HUES6 (cell line): ENCODE data around the gene CUX1.
"Not testable (repeated sequence)": the region's sequence is repeated elsewhere in the genome, so short reads cannot be mapped to it uniquely, and the experiment has no call there.

Experiments
- H3K27ac ChIP-seq: 2 replicates; pipeline ENCODE4 v1.7.0; 2013; ENCODE audit warnings: low read depth, mild to moderate bottlenecking, low read length, inconsistent platforms
- H3K27me3 ChIP-seq: 2 replicates; pipeline ENCODE4 v1.6.1; 2013; ENCODE audit warnings: low read length; ENCODE audit not compliant: control insufficient read depth, insufficient read depth
- H3K36me3 ChIP-seq: 2 replicates; pipeline ENCODE4 v1.6.1; 2013; ENCODE audit warnings: low read length; ENCODE audit not compliant: control insufficient read depth, insufficient read depth
- H3K4me1 ChIP-seq: 2 replicates; pipeline ENCODE4 v1.6.1; 2013; ENCODE audit warnings: low read length; ENCODE audit not compliant: control insufficient read depth, insufficient read depth
- H3K4me3 ChIP-seq: 2 replicates; pipeline ENCODE4 v1.5.1; 2013; ENCODE audit warnings: low read depth, low read length
- H3K9ac ChIP-seq: one replicate; pipeline ENCODE4 v1.6.1; 2013; ENCODE audit warnings: mild to moderate bottlenecking, low read length
- H3K9me3 ChIP-seq: 2 replicates; pipeline ENCODE4 v1.6.1; 2013; ENCODE audit warnings: low read depth, low read length; ENCODE audit not compliant: control insufficient read depth, insufficient read depth

CUX1 gene

DNA sequence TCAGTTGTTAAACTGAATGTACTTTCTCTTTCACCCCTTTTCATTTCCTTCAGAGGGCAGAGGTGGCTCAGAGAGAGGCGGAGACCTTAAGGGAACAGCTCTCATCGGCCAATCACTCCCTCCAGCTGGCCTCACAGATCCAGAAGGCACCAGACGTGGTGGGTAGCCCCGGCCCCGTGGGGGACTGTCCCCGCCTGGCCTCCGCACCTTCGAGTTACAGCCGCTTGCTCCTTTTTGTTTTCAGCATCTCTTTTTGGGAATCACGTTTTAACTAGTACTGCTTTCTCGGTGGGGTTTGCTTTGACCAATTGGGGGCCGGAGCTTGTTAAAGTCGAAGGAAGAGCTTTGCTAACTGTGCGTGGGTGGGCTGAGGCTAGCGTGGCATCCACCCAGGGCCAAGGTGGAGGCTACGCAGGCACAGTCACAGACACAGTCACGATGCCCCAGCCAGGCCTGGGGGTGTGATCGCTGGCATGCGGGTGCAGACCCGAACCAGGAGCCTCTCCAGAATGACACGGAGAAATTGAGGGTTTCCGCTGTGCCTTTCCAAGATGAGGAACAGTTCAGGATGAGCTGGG lies 353.1 kb downstream of the CUX1 start:
- no peaks in the 10 kb centered on the region for H3K9me3 ChIP-seq
- no peaks in the 10 kb centered on the region for H3K27me3 ChIP-seq
- H3K9ac ChIP-seq: no peak overlapping the region
- H3K4me1 ChIP-seq: peaks cover 11% of the 10 kb centered on the region; the same call in 1 of the 2 replicates
- H3K4me3 ChIP-seq: no peak overlapping the region
- no peak overlapping the region for H3K27ac ChIP-seq
- H3K36me3 ChIP-seq: peaks cover 49% of the 10 kb centered on the region

GRCh38 chr7:102173669-102174068 lies 356.2 kb downstream of the CUX1 start:
- peaks cover 11% of the 10 kb centered on the region; the same call in 1 of the 2 replicates for H3K4me1 ChIP-seq
- H3K9ac ChIP-seq: no peak overlapping the region
- H3K27ac ChIP-seq: no peak overlapping the region
- H3K4me3 ChIP-seq: no peak overlapping the region
- H3K27me3 ChIP-seq: no peaks in the 10 kb centered on the region
- no peaks in the 10 kb centered on the region for H3K9me3 ChIP-seq
- H3K36me3 ChIP-seq: peaks cover 59% of the 10 kb centered on the region

GRCh38 chr7:102175423-102176170 lies 358.2 kb downstream of the CUX1 start:
- Histone ChIP-seq H3K9ac (no peak overlapping the region), H3K36me3 (peaks cover 62% of the 10 kb centered on the region), H3K27me3 (no peaks in the 10 kb centered on the region), H3K4me1 (no peaks in the 10 kb centered on the region), H3K27ac (no peak overlapping the region), H3K9me3 (no peaks in the 10 kb centered on the region), H3K4me3 (no peak overlapping the region)

GRCh38 chr7:102178410-102178809 lies 361.0 kb downstream of the CUX1 start:
- no peak overlapping the region for H3K4me3 ChIP-seq
- H3K27ac ChIP-seq: no peak overlapping the region
- H3K36me3 ChIP-seq: peaks cover 61% of the 10 kb centered on the region
- H3K4me1 ChIP-seq: no peaks in the 10 kb centered on the region
- no peaks in the 10 kb centered on the region for H3K27me3 ChIP-seq
- no peak overlapping the region for H3K9ac ChIP-seq
- no peaks in the 10 kb centered on the region for H3K9me3 ChIP-seq

- Histone ChIP-seq H3K27me3 (no peaks in the 10 kb centered on the region), H3K9ac (no peak overlapping the region), H3K9me3 (no peaks in the 10 kb centered on the region), H3K4me1 (no peaks in the 10 kb centered on the region), H3K4me3 (no peak overlapping the region), H3K27ac (no peak overlapping the region), H3K36me3 (peaks cover 69% of the 10 kb centered on the region)
These were observed 363.3 kb downstream of the CUX1 start for GRCh38 chr7:102180727-102181126.

- no peak overlapping the region for H3K4me3 ChIP-seq
- no peaks in the 10 kb centered on the region for H3K4me1 ChIP-seq
- peaks cover 70% of the 10 kb centered on the region for H3K36me3 ChIP-seq
- no peaks in the 10 kb centered on the region for H3K9me3 ChIP-seq
- no peak overlapping the region for H3K9ac ChIP-seq
- no peaks in the 10 kb centered on the region for H3K27me3 ChIP-seq
- H3K27ac ChIP-seq: no peak overlapping the region
These were observed 364.1 kb downstream of the CUX1 start for GRCh38 chr7:102181517-102181916.

GRCh38 chr7:102182016-102182415 lies 364.6 kb downstream of the CUX1 start:
- Histone ChIP-seq H3K9me3 (no peaks in the 10 kb centered on the region), H3K4me1 (no peaks in the 10 kb centered on the region), H3K36me3 (peaks cover 70% of the 10 kb centered on the region), H3K27me3 (no peaks in the 10 kb centered on the region), H3K27ac (no peak overlapping the region), H3K4me3 (no peak overlapping the region), H3K9ac (no peak overlapping the region)

DNA sequence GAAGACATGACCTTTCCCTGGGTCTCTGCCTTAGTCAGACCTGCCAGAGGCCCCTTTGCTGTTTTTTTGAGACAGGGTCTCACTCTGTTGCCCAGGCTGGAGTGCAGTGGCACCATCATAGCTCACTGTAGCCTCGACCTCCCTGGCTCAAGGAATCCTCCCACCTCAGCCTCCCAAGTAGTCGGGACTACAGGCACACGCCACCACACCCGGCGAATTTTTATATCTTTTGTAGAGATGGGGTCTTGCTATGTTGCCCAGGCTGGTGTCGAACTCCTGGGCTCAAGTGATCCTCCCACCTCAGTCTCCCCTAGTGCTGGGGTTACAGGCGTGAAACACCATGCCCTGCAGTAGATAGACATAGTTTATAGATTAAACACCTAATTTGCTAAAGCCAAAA lies 366.4 kb downstream of the CUX1 start:
- not testable (repeated sequence) for H3K4me1 ChIP-seq, H3K9me3 ChIP-seq, H3K4me3 ChIP-seq, H3K27me3 ChIP-seq, H3K9ac ChIP-seq, H3K27ac ChIP-seq
- H3K36me3 ChIP-seq: peaks cover 64% of the 10 kb centered on the region

DNA sequence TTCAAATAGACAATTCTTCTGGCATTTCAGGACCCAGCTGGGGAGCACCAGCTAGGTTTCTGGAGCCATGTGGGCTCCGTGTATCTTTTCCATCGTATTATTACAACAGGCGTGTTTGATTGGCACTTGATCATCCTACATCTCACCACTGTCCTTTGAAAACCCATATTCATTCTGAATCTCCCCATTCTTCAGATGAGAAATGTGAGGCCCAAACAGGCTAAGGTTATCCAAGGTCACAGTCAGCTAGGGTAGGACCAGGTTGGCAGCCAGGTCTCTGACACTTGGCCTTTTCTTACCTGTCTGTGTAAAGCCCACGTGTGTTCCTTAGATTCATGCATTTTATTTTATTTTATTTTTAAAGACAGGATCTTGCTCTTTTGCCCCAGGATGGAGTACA lies 366.9 kb downstream of the CUX1 start:
- Histone ChIP-seq H3K9me3 (no peaks in the 10 kb centered on the region), H3K4me3 (no peak overlapping the region), H3K27ac (no peak overlapping the region), H3K4me1 (no peaks in the 10 kb centered on the region), H3K36me3 (peaks cover 64% of the 10 kb centered on the region), H3K27me3 (no peaks in the 10 kb centered on the region), H3K9ac (no peak overlapping the region)

DNA sequence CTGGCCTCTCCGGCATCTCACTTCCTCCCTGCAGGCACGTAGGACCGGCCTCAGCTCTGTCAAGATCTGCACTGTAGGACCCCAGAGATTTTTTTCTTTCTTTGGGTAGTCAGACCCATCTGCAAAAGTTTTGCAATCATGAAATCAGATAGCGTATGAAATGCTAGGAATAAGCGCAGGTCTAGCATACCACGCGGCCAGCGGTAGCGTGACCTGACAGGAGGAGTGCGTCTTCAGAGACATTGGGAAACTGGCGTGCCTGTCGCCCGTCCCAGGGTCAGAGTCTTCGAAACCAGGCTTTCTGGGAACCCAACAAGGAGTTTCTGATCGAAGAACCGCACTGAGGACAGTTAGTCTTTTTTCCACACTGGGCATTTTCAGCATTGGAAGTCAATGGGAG lies 368.4 kb downstream of the CUX1 start:
- Histone ChIP-seq H3K4me1 (peaks cover 11% of the 10 kb centered on the region), H3K9me3 (no peaks in the 10 kb centered on the region), H3K27ac (no peak overlapping the region), H3K9ac (no peak overlapping the region), H3K36me3 (peaks cover 72% of the 10 kb centered on the region), H3K27me3 (no peaks in the 10 kb centered on the region), H3K4me3 (no peak overlapping the region)

DNA sequence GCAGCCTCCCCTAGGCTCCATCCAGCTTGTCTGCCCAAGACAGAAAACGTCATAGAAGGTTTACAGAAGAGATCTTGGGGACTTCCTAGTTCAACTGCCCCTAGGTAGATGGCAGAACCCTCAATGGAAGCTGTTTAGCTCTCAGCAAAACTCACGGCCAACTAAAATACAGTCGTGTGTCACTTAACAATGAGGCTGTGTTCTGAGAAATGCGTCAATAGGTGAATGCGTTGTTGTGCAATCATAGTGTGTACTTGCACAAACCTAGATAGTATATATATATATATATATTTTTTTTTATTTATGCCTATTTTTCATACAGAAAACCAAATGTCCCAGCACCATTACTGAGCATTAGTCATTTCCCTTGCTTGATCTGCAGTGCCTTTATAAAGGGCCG lies 368.9 kb downstream of the CUX1 start:
- H3K36me3 ChIP-seq: peaks cover 70% of the 10 kb centered on the region

More for the DNA sequence above, 368.9 kb downstream of the CUX1 start:
- Histone ChIP-seq H3K9ac (no peak overlapping the region), H3K9me3 (no peaks in the 10 kb centered on the region), H3K4me1 (peaks cover 14% of the 10 kb centered on the region), H3K4me3 (no peak overlapping the region), H3K27ac (no peak overlapping the region), H3K27me3 (no peaks in the 10 kb centered on the region)
